HG03460 (cell line): Measurements from ENCODE around the gene SH3D19.
"Not testable (repeated sequence)": the region's sequence is repeated elsewhere in the genome, so short reads cannot be mapped to it uniquely, and the experiment has no call there.

Source experiments
- ATAC-seq: cut with Tn5 transposase; IDR thresholded peaks from one replicate; pipeline ENCODE4 v1.9.1; 2021; ENCODE audit not compliant: unreplicated experiment

SH3D19 gene

DNA sequence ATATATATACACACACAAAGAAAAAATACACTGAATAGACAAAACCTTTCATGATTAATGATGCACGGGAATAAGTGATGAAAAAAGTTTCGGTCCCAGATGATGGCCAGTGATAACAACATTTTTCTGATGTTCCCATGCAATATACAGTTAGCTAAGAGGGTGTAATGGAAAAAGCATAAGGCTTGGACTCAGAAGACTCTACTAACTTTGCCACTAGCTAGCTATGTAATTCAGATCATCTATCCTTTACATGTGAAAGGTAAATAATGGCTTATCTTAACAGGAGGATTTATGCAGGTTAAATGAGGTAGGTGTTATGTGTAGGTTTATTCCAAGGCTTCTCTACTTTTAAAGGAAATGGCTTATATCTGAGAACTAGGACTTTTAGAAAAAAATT, 221.6 kb downstream of the SH3D19 start:
- no peak for ATAC-seq

DNA sequence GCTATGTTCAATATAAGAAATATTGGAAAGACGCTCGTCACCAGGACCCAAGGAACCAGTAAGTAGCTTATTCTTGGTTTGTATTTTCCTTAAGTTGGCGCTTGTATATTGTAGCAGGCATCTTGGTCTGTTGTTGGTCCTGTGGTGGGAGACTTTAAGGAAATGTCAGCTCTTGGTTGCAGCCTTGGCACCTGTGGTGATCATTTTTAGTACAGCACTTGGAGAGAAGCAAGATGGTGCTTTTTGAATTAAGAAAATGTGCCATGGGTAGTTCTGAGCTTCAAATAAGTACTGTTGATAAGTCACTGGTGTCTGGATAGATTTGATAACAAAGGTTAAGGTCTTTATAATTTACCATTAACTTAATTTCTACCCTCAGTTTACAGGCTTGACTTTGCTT, 224.9 kb downstream of the SH3D19 start:
- ATAC-seq = no peak

DNA sequence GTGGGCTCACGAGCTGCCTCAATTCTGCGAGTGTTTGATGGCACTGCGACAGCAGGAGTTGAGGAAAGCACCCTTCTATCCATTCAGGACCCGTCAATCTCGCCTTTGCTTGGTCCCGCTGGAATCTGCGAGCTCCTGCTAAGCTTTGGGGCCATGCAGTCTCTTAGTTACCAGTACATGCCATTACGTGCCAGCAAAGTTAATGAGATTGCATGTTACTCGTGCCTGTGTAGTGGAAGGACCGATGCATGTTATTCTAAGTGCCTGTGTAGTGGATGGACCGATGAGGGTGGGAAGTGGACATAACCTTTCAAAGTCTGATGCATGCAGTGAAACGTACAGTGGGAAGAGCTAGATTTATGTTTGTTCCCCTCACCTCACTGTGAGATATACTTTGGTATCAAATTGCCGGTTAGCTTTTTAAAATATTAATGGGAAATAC, 225.4 kb downstream of the SH3D19 start:
- peak; percentile 3 for ATAC-seq

DNA sequence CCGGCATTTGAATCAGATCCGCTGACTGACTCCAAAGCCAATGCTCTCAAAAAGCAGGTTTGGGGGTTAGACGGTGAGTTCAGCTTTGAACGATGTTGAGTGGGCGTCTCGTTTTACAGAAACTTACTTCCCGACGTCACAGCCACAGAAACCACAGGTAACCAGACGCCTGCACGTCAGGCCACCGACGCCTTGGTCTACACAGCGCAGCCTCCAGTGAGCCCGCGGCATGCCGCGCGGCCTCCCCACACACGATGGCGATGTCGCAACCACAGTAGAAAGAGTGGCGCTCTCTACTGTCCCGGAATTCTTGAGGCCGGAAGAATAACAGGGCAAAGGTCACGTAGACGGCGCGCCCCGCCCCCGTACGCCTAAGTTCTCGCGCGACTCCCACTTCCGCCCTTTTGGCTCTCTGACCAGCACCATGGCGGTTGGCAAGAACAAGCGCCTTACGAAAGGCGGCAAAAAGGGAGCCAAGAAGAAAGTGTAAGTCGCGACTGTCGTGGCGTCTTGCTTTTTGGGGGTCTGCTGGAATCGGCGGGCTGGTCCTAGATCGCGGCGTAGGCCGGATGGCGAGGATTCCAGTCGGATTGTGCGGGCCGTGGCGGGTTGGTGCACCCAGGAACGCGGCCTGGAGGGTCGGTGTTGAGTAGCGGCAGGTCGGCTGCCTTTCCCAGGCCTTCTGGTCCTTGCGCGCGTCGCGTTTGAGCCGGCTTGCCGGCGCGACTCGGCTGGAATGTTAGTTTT, 226.0 kb downstream of the SH3D19 start, which contains the start of gene RPS3A:
Gene RPS3A (plus strand): TSS at position 400 of the 747 bp plus-strand sequence. CDS start 25 bp downstream, at position 425.
- peak; percentile 94 for ATAC-seq

DNA sequence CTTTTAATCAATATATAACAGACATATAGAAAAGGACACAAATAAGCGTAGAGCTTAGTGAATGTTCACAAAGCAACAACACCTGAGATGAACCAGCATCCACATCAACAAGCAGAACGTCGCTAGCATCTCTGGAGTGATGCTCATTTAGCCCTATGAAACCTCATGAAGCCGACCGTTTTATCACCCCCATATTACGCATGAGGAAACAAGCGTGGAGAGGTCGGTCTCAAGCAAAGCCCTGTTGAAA, 226.5 kb downstream of the SH3D19 start:
- ATAC-seq = no peak

DNA sequence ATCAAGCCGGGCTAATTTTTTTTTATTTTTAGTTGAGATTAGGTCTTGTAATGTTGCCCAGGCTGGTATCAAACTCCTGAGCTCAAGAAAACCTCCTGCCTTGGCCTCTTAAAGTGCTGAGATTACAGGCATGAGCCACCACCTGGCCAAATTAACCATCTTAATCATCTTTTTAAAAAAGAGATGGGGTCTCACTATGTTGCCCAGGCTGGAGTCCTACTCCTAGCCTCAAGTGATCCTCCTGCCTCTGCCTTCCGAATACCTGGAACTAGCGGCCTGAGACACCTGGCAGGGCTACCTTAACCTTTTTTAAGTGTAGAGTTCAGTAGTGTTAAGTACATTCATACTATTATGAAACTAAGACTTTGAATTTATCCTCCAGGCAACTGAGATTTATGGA, 227.6 kb downstream of the SH3D19 start:
- ATAC-seq = no peak

DNA sequence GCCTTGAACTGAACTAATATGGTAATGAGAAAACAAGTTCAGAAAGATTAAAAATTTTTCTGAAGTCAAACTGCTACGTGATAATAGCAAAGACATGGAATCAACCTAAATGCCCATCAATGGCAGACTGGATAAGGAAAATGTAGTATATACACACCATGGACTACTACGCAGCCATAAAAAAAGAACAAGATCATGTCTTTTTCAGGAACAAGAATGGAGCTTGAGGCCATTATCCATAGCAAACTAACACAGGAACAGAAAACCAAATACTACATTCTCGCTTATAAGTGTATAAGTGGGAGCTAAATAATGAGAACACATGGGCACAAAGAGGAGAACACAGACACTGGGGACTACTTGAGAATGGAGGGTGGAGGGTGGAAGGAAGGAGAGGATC, 230.3 kb downstream of the SH3D19 start:
- no peak for ATAC-seq

DNA sequence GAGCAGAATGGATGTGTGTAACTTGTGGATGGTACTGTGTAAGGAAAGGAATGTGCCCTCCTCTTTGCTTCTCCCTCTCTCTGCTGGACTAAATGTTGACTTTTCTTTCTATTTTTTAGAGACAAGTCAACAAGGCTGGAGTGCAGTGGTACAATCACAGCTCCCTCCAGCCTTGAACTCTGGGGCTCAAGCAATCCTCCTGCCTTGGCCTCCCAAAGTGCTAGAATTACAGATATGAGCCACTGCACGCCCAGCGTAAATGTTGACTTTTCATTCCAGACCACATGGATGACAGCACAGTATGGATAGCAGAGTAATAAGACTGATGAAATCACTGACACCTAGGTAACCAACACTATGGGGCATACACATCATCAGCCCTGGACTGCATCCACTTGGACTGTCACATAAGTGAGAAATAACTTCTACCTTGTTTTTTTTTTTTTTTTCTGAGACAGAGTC, 231.1 kb downstream of the SH3D19 start:
- ATAC-seq = no peak

DNA sequence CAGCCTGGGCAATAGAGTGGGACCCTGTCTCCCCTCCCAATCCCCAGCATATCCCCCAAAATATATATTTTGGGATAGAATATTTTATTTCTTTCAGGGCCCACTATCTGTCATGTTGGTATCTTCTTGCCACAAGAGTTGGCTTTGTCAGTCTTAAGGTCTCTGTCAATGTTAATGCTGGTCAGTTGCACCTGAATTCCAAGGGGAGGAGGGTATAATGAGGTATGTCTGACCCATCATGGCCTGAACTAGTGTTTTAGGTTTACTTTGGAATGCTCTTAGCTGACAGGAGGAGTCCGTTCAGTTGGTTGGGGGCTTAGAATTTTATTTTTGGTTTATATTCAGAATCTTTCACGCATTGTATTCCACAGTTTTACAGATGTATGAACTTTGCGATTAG, 232.2 kb downstream of the SH3D19 start:
- no peak for ATAC-seq

DNA sequence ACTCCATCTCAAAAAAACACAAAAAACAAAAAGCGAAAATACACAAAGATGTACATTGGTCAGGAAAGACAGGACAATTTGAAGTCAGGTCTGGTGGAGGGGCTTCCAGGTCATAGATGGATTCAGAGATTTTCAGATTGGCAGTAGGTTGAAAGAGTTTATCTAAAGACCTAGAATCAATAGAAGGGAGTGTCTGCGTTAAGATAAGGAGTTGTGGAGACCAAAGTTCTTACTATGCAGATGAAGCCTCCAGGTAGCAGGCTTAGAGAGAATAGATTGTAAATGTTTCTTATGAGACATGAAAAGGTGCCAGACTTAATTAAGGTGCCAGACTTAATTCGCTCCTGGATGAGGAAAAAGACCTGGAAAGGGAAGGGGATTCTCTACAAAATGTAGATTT, 232.9 kb downstream of the SH3D19 start:
- ATAC-seq = no peak

DNA sequence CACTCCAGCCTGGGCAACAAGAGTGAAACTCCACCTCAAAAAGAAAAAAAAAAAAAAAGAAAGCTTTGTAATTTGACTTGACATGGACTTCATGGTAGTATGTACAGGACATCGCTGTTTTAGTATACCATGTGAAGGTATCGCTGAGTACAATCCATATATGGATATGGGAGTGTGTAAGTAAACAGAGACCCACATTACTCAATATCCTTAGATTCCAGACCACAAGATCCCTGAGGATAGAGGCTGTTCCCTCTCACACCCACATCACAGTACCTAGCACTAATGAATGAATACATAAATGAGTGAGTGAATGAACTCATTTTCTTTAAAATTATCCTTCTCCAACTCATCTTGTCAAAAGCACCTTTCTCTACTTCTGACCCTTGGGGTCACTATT, 234.4 kb downstream of the SH3D19 start:
- no peak for ATAC-seq

DNA sequence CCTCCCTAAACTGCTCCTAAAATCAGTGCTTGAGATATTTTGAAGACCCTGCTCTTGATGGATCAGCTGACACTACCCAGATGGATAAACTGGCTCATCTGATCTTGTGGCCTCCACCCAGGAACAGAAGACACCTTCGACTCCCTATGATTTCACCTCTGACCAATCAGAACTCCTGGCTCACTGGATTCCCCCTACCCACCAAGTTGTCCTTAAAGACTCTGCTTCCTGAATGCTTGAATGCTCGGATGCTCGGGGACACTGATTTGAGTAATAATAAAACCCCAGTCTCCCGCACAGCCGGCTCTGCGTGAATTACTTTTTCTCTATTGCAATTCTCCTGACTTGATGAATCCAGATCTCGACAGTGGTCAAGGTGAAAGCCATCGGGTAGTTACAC, 237.9 kb downstream of the SH3D19 start:
- no peak for ATAC-seq

DNA sequence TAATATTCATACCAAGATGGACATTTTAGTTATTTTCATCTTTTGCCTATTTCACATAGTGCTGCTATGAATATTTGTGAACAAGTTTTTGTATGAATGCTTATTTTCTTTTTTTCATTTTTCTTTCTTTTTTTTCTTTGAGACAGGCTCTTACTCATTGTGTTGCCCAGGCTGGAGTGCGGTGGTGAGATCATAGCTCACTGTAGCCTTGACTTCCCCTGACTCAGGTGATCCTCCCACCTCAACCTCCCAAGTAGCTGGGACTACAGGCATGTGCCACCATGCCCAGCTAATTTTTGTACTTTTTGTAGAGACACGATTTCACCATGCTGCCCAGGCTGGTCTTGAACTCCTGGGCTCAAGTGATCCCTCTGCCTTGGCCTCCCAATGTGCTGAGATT, 247.4 kb downstream of the SH3D19 start:
- ATAC-seq = not testable (repeated sequence)

DNA sequence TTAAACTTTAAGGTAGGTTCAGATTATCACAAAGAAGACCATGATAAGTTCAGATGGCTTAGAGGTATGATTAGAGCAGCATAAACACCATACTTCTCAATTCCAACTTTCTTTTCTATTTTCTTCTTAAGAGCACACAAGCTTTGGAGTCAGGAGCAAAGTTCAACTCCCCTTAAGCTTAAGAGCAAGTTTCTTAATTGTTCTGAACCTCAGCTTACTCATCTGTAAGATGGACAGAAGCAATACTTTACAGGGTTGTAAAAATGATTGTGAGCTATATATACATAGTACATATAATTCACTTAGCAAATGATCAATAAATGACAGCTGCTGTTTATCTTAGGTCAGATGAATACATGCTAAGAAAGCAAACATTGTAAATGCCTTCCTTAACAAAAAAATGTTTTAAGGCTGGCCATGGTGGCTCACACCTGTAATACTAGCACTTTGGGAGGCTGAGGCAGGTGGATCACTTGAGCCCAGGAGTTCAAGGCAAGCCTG, 250.9 kb downstream of the SH3D19 start:
- no peak for ATAC-seq
